Cardiac muscle cell (in vitro differentiated cells and primary cell): Measurements from ENCODE around the gene VWF. TPM values are rescaled to one million over a fixed set of nuclear protein-coding genes. Genes with fewer than 3 reads are reported as not detected.

Source experiments
- DNase-seq, 2 donors: peaks; one replicate each; pipeline versions ENCODE4 v3.0.0 to v3.0.0-alpha.2; 2010 to 2017; ENCODE audit warnings: low read depth in 1 of 2, low spot score in 1 of 2
- H3K27ac ChIP-seq: fragments of 200-600 bp; sonication (generic); 2 replicates; pipeline ENCODE4 v1.5.1; 2016
- H3K27me3 ChIP-seq: fragments of 200-600 bp; sonication (generic); 2 replicates; pipeline ENCODE4 v1.6.0; 2016; ENCODE audit warnings: control low read depth
- H3K36me3 ChIP-seq: fragments of 200-600 bp; sonication (generic); 2 replicates; pipeline ENCODE4 v1.5.1; 2016; ENCODE audit warnings: control low read depth
- H3K4me1 ChIP-seq: fragments of 200-600 bp; sonication (generic); 2 replicates; pipeline ENCODE4 v1.8.1; 2017; ENCODE audit warnings: low read depth, mild to moderate bottlenecking, mixed run types
- H3K4me3 ChIP-seq: fragments of 200-600 bp; sonication (generic); 2 replicates; pipeline ENCODE4 v1.5.1; 2016; ENCODE audit warnings: mild to moderate bottlenecking
- H3K9me3 ChIP-seq: fragments of 200-600 bp; sonication (generic); 2 replicates; pipeline ENCODE4 v1.5.1; 2017; ENCODE audit warnings: low read depth, mild to moderate bottlenecking, control low read depth
- polyA plus RNA-seq: library from polyadenylated mRNA; unstranded; fragments of >200 nt; fragmentation: Nextera tagmentation; extraction: Ambion mirVana; gene quantifications from 2 replicates; pipeline ENCODE4 v1.2.1, GENCODE V29; 2016
- total RNA-seq: library from RNA; depleted of rRNA; stranded (reverse); fragments of >200 nt; gene quantifications from 2 replicates; pipeline ENCODE4 v1.2.3, GENCODE V29; 2016
- TF ChIP-seq, protein P1 (sequence below): IDR thresholded peaks from 2 replicates; pipeline ENCODE4 v1.5.1; 2012; ENCODE audit warnings: low read depth, mild to moderate bottlenecking, low read length

The VWF gene
- total and polyA plus RNA-seq, 2 experiments from 2014 or later, result 0.03 TPM; not detected in 1

- TF ChIP-seq, protein P1, sequence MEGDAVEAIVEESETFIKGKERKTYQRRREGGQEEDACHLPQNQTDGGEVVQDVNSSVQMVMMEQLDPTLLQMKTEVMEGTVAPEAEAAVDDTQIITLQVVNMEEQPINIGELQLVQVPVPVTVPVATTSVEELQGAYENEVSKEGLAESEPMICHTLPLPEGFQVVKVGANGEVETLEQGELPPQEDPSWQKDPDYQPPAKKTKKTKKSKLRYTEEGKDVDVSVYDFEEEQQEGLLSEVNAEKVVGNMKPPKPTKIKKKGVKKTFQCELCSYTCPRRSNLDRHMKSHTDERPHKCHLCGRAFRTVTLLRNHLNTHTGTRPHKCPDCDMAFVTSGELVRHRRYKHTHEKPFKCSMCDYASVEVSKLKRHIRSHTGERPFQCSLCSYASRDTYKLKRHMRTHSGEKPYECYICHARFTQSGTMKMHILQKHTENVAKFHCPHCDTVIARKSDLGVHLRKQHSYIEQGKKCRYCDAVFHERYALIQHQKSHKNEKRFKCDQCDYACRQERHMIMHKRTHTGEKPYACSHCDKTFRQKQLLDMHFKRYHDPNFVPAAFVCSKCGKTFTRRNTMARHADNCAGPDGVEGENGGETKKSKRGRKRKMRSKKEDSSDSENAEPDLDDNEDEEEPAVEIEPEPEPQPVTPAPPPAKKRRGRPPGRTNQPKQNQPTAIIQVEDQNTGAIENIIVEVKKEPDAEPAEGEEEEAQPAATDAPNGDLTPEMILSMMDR, result no peak
- no peak overlapping the region for H3K27ac ChIP-seq
- no peaks in the 10 kb centered on the region for H3K9me3 ChIP-seq
- H3K27me3 ChIP-seq, result no peaks in the 10 kb centered on the region
- no peak overlapping the region for H3K4me3 ChIP-seq
- no peak for DNase-seq
- no peaks in the 10 kb centered on the region for H3K4me1 ChIP-seq
- no peaks in the 10 kb centered on the region for H3K36me3 ChIP-seq
Measured at GRCh38 chr12:6096527-6096926, 27.9 kb downstream of the VWF start.

GRCh38 chr12:6095269-6095668 lies 29.2 kb downstream of the VWF start:
- Histone ChIP-seq H3K27me3 (no peaks in the 10 kb centered on the region), H3K4me3 (no peak overlapping the region), H3K9me3 (no peaks in the 10 kb centered on the region), H3K36me3 (no peaks in the 10 kb centered on the region), H3K27ac (no peak overlapping the region), H3K4me1 (no peaks in the 10 kb centered on the region)
- TF ChIP-seq, protein P1, result no peak
- no peak for DNase-seq

- Histone ChIP-seq H3K9me3 (no peaks in the 10 kb centered on the region), H3K27me3 (no peaks in the 10 kb centered on the region), H3K4me1 (peaks cover 5% of the 10 kb centered on the region), H3K4me3 (no peak overlapping the region), H3K27ac (no peak overlapping the region), H3K36me3 (no peaks in the 10 kb centered on the region)
- DNase-seq, result no peak
- TF ChIP-seq, protein P1, result no peak
Measured at GRCh38 chr12:6093764-6094163, 30.7 kb downstream of the VWF start.

- TF ChIP-seq, protein P1, result no peak
- Histone ChIP-seq H3K4me3 (no peak overlapping the region), H3K27me3 (no peaks in the 10 kb centered on the region), H3K9me3 (no peaks in the 10 kb centered on the region), H3K27ac (no peak overlapping the region), H3K36me3 (no peaks in the 10 kb centered on the region), H3K4me1 (peaks cover 5% of the 10 kb centered on the region)
- DNase-seq, result peak in 1 of 2 donors; percentile 84
Measured at GRCh38 chr12:6092784-6093722, 31.4 kb downstream of the VWF start.

DNA sequence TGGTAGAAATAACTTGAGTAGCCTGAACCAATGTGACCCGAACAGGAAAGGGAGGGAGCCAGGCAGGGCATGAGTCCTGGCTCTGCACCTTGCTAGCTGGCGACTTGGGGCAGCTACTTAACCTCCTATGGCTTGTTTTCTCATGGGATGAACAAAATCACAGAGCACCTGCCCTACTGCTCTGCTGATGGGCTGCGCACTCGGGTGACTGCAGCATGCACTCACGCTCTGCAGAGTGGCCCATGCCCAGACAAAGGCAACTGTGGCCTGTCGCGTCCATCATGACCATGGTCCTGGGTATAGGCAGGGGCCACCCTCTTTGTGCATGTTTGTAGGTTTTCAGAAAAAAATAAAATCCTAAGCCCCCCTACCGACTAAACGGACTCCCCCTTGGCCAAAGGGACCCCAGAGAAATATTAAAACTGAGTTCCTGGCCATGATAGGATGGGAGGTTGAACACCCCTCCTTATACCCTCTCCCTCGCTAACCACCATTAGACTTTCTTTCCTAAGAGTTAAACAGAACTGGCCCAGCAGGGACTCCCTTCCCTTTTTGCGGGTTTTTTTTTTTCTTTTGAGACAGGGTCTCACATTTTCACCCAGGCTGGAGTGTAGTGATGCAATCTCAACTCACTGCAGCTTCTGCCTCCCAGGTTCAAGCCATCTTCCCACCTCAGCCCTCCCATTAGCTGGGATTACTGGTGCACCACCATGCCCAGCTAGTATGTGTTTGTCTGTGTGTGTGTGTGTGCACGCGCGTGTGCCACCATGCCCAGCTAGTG lies 32.5 kb downstream of the VWF start:
- Histone ChIP-seq H3K27me3 (no peaks in the 10 kb centered on the region), H3K4me3 (no peak overlapping the region), H3K9me3 (no peaks in the 10 kb centered on the region), H3K4me1 (peaks cover 5% of the 10 kb centered on the region), H3K36me3 (no peaks in the 10 kb centered on the region), H3K27ac (no peak overlapping the region)
- TF ChIP-seq, protein P1, result no peak
- no peak for DNase-seq
